Endothelial cell (in vitro differentiated cells): ENCODE data around the gene FBXO24. TPM values are rescaled to one million over a fixed set of nuclear protein-coding genes. Genes with fewer than 3 reads are reported as not detected.
"Not testable (repeated sequence)": the region's sequence is repeated elsewhere in the genome, so short reads cannot be mapped to it uniquely, and the experiment has no call there.

ENCODE experiments used
- DNase-seq: peaks from one replicate; pipeline ENCODE4 v3.0.0; 2021; ENCODE audit warnings: low spot score
- H3K27ac Mint-ChIP-seq: one replicate; pipeline ENCODE4 v1.8.0; 2021; ENCODE audit warnings: mixed read lengths, inconsistent platforms; ENCODE audit not compliant: unreplicated experiment
- H3K27me3 Mint-ChIP-seq: one replicate; pipeline ENCODE4 v1.8.0; 2021; ENCODE audit warnings: mild to moderate bottlenecking, moderate library complexity, mixed read lengths, inconsistent platforms; ENCODE audit not compliant: unreplicated experiment
- H3K36me3 Mint-ChIP-seq: one replicate; pipeline ENCODE4 v1.8.0; 2021; ENCODE audit warnings: mild to moderate bottlenecking, low read depth, mixed read lengths, inconsistent platforms; ENCODE audit not compliant: unreplicated experiment
- H3K4me1 Mint-ChIP-seq: one replicate; pipeline ENCODE4 v1.8.0; 2021; ENCODE audit warnings: mild to moderate bottlenecking, mixed read lengths, inconsistent platforms; ENCODE audit not compliant: unreplicated experiment
- H3K4me3 Mint-ChIP-seq: one replicate; pipeline ENCODE4 v1.8.0; 2021; ENCODE audit warnings: mild to moderate bottlenecking, mixed read lengths, inconsistent platforms; ENCODE audit not compliant: unreplicated experiment
- H3K9me3 Mint-ChIP-seq: one replicate; pipeline ENCODE4 v1.8.0; 2021; ENCODE audit warnings: mixed read lengths, inconsistent platforms; ENCODE audit not compliant: unreplicated experiment
- CTCF ChIP-seq: fragments of 200-600 bp; sonication (generic); IDR thresholded peaks from one replicate; pipeline ENCODE4 v1.5.0; 2021; ENCODE audit warnings: antibody characterized with exemption; ENCODE audit not compliant: unreplicated experiment
- total RNA-seq: library from RNA; stranded (reverse); fragmentation: NEBNext Ultra II Directional; extraction: Animal tissue kit (Norgen Biotek cat#: 25700); gene quantifications from one replicate; pipeline ENCODE4 v1.2.1, GENCODE V29; 2021; ENCODE audit not compliant: unreplicated experiment

FBXO24 gene
- total RNA-seq, 1 donor from 2014 or later: 1.3 TPM

- Mint-ChIP-seq H3K27ac (no peak overlapping the region), H3K4me1 (peaks cover 36% of the 10 kb centered on the region), H3K27me3 (peaks cover 7% of the 10 kb centered on the region), H3K9me3 (no peaks in the 10 kb centered on the region), H3K4me3 (peak overlapping the region; percentile 93), H3K36me3 (peaks cover 8% of the 10 kb centered on the region)
- no peak for TF ChIP-seq CTCF
- DNase-seq: no peak
Observed at GRCh38 chr7:100540073-100540723, 45.9 kb upstream of the FBXO24 start.

GRCh38 chr7:100541309-100541708, 44.8 kb upstream of the FBXO24 start:
- not testable (repeated sequence) for H3K27ac Mint-ChIP-seq, H3K36me3 Mint-ChIP-seq, H3K27me3 Mint-ChIP-seq, H3K9me3 Mint-ChIP-seq, DNase-seq
- Mint-ChIP-seq H3K4me1 (peaks cover 47% of the 10 kb centered on the region), H3K4me3 (peak overlapping the region; percentile 48)

- no peaks in the 10 kb centered on the region for H3K9me3 Mint-ChIP-seq
- no peak for DNase-seq
- peak overlapping the region; percentile 48 for H3K4me3 Mint-ChIP-seq
- no peak for TF ChIP-seq CTCF
- peaks cover 8% of the 10 kb centered on the region for H3K36me3 Mint-ChIP-seq
- peaks cover 8% of the 10 kb centered on the region for H3K27me3 Mint-ChIP-seq
- peaks cover 65% of the 10 kb centered on the region for H3K4me1 Mint-ChIP-seq
- no peak overlapping the region for H3K27ac Mint-ChIP-seq
Observed at GRCh38 chr7:100543586-100543985, 42.5 kb upstream of the FBXO24 start.

GRCh38 chr7:100544386-100544785, 41.7 kb upstream of the FBXO24 start:
- Mint-ChIP-seq H3K27ac (peak overlapping the region; percentile 81), H3K4me1 (peaks cover 70% of the 10 kb centered on the region), H3K27me3 (peaks cover 6% of the 10 kb centered on the region), H3K9me3 (no peaks in the 10 kb centered on the region), H3K36me3 (peaks cover 8% of the 10 kb centered on the region), H3K4me3 (no peak overlapping the region)
- TF ChIP-seq CTCF: no peak
- DNase-seq: no peak

GRCh38 chr7:100544967-100545359, 41.2 kb upstream of the FBXO24 start:
- peak overlapping the region; percentile 19 for H3K4me3 Mint-ChIP-seq

More at GRCh38 chr7:100544967-100545359, 41.2 kb upstream of the FBXO24 start:
- H3K36me3 Mint-ChIP-seq: peaks cover 8% of the 10 kb centered on the region
- H3K9me3 Mint-ChIP-seq: no peaks in the 10 kb centered on the region
- no peak for TF ChIP-seq CTCF
- peaks cover 5% of the 10 kb centered on the region for H3K27me3 Mint-ChIP-seq
- DNase-seq: no peak
- peak overlapping the region; percentile 81 for H3K27ac Mint-ChIP-seq
- H3K4me1 Mint-ChIP-seq: peaks cover 74% of the 10 kb centered on the region
